OCI-LY7 (cell line): Measurements from ENCODE around the gene TULP4. TPM values are rescaled to one million over a fixed set of nuclear protein-coding genes. Genes with fewer than 3 reads are reported as not detected.

ENCODE experiments used
- BruUV-seq: library from RNA; stranded (reverse); fragments of 400-500 nt; replicated peaks from 2 replicates; lab custom pipeline; 2021; lab: Mats Ljungman, UMichigan
- CTCF ChIA-PET: fragments of 300-600 bp; sonication (Branson Sonifier 250); formaldehyde crosslinking; loops from one replicate; lab custom pipeline; 2022; ENCODE audit warnings: antibody characterized with exemption; ENCODE audit not compliant: unreplicated experiment; lab: Charles Lee
- POLR2A ChIA-PET: fragments of 300-600 bp; sonication (Branson Sonifier 250); formaldehyde crosslinking; loops from one replicate; lab custom pipeline; 2022; ENCODE audit warnings: antibody characterized with exemption; lab: Charles Lee
- DNase-seq: peaks from one replicate; pipeline ENCODE4 v3.0.0-alpha.2; 2015; ENCODE audit warnings: low spot score
- H2AFZ ChIP-seq: fragments of 200-600 bp; sonication (generic), shearing (Covaris generic); 2 replicates; pipeline ENCODE4 v1.6.1; 2014; ENCODE audit warnings: mild to moderate bottlenecking, antibody characterized with exemption, low read length, moderate library complexity
- H3K27ac ChIP-seq: fragments of 200-600 bp; sonication (generic); 2 replicates; pipeline ENCODE4 v1.5.1; 2014; ENCODE audit warnings: mixed run types, low read depth, mild to moderate bottlenecking, moderate library complexity, low read length, inconsistent platforms; ENCODE audit not compliant: poor library complexity, severe bottlenecking
- H3K36me3 ChIP-seq: fragments of 200-600 bp; sonication (generic); 2 replicates; pipeline ENCODE4 v1.6.1; 2014; ENCODE audit warnings: mild to moderate bottlenecking, antibody characterized with exemption, low read length, moderate library complexity, mixed read lengths; ENCODE audit not compliant: insufficient read depth
- H3K4me1 ChIP-seq: fragments of 200-600 bp; sonication (generic); 2 replicates; pipeline ENCODE4 v1.5.1; 2014; ENCODE audit warnings: mild to moderate bottlenecking, low read length; ENCODE audit not compliant: insufficient read depth, poor library complexity, severe bottlenecking
- H3K4me2 ChIP-seq: fragments of 200-600 bp; sonication (generic); 2 replicates; pipeline ENCODE4 v1.6.1; 2014; ENCODE audit warnings: mild to moderate bottlenecking, low read length
- H3K4me3 ChIP-seq: fragments of 200-600 bp; sonication (generic); 2 replicates; pipeline ENCODE4 v1.5.1; 2014; ENCODE audit warnings: mild to moderate bottlenecking, low read depth, low read length; ENCODE audit not compliant: poor library complexity, severe bottlenecking
- H3K79me2 ChIP-seq: fragments of 200-600 bp; sonication (generic); 2 replicates; pipeline ENCODE4 v1.6.1; 2016; ENCODE audit warnings: low read depth, mild to moderate bottlenecking, low read length, moderate library complexity, mixed read lengths; ENCODE audit not compliant: insufficient read depth
- H3K9me2 ChIP-seq: fragments of 200-600 bp; sonication (generic); 2 replicates; pipeline ENCODE4 v1.6.1; 2016; ENCODE audit warnings: mild to moderate bottlenecking, low read length, mixed read lengths; ENCODE audit not compliant: insufficient read depth
- H3K9me3 ChIP-seq: fragments of 200-600 bp; sonication (generic); 2 replicates; pipeline ENCODE4 v1.6.1; 2014; ENCODE audit warnings: mild to moderate bottlenecking, mixed run types, low read length, mixed read lengths
- H4K20me1 ChIP-seq: fragments of 200-600 bp; sonication (generic); 2 replicates; pipeline ENCODE4 v1.6.1; 2014; ENCODE audit warnings: mild to moderate bottlenecking, antibody characterized with exemption, low read length, moderate library complexity, mixed read lengths; ENCODE audit not compliant: insufficient read depth
- CTCF ChIP-seq: fragments of 200-600 bp; sonication (generic); conservative IDR thresholded peaks from 2 replicates; pipeline ENCODE4 v1.5.1; 2014; ENCODE audit warnings: mild to moderate bottlenecking, antibody characterized with exemption, low read length, moderate library complexity, mixed read lengths
- EZH2phosphoT487 ChIP-seq: fragments of 200-600 bp; sonication (generic); IDR thresholded peaks from 2 replicates; pipeline ENCODE4 v1.6.1; 2018; ENCODE audit warnings: low read depth, borderline replicate concordance, mild to moderate bottlenecking, mixed run types, antibody characterized with exemption, low read length, moderate library complexity, mixed read lengths
- intact Hi-C: fragments of 100-400 bp; cut with micrococcal nuclease; formaldehyde crosslinking; loops from one replicate; pipeline ENCODE4 v1.10.0; 2022; ENCODE audit not compliant: unreplicated experiment
- total RNA-seq, 2 experiments: library from RNA; depleted of rRNA in 1 of 2; stranded (reverse); fragments of >200 nt in 1 of 2; shearing (Covaris generic) in 1 of 2; gene quantifications; 2 replicates each; pipeline ENCODE4 v1.2.3, GENCODE V29; 2014 to 2022

The TULP4 gene
- total RNA-seq, 2 experiments from 2014 or later = 62.1 to 64.8 TPM

DNA sequence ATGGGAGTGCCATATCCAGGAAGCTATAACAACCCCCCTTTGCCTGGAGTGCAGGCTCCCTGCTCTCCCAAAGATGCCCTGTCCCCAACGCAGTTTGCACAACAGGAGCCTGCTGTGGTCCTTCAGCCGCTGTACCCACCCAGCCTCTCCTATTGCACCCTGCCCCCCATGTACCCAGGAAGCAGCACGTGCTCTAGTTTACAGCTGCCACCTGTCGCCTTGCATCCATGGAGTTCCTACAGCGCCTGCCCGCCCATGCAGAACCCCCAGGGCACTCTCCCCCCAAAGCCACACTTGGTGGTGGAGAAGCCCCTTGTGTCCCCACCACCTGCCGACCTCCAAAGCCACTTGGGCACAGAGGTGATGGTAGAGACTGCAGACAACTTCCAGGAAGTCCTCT lies 191.0 kb downstream of the TULP4 start:
- no peak overlapping the region for H2AFZ ChIP-seq
- no peaks in the 10 kb centered on the region for H3K9me2 ChIP-seq
- no TSS peak for BruUV-seq
- H3K9me3 ChIP-seq = no peaks in the 10 kb centered on the region
- H3K36me3 ChIP-seq = peaks cover 17% of the 10 kb centered on the region; the same call in 1 of the 2 replicates
- H3K4me3 ChIP-seq = no peak overlapping the region
- ChIA-PET CTCF (no interaction called here), POLR2A (no interaction called here)
- H3K79me2 ChIP-seq = no peaks in the 10 kb centered on the region
- no peak overlapping the region for H3K4me2 ChIP-seq
- H3K4me1 ChIP-seq = peaks cover 9% of the 10 kb centered on the region
- TF ChIP-seq EZH2phosphoT487 (no peak), CTCF (no peak)
- no peak overlapping the region for H3K27ac ChIP-seq
- H4K20me1 ChIP-seq = no peaks in the 10 kb centered on the region
- intact Hi-C loops = no loop called here
- DNase-seq = no peak

DNA sequence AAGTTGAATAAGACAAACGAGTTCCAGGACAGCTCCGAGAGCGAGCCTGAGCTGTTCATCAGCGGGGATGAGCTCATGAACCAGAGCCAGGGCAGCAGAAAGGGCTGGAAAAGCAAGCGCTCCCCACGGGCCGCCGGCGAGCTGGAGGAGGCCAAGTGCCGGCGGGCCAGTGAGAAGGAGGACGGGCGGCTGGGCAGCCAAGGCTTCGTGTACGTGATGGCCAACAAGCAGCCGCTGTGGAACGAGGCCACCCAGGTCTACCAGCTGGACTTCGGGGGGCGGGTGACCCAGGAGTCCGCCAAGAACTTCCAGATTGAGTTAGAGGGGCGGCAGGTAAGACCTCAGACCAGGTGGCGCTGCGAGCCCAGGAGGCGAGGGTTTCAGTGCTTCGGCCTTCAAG lies 191.6 kb downstream of the TULP4 start:
- H3K27ac ChIP-seq = no peak overlapping the region
- H2AFZ ChIP-seq = no peak overlapping the region
- H3K9me3 ChIP-seq = no peaks in the 10 kb centered on the region
- no peak overlapping the region for H3K4me2 ChIP-seq
- peaks cover 13% of the 10 kb centered on the region; the same call in 1 of the 2 replicates for H3K36me3 ChIP-seq
- H3K4me1 ChIP-seq = peaks cover 9% of the 10 kb centered on the region
- no peak overlapping the region for H3K4me3 ChIP-seq
- BruUV-seq = no TSS peak
- intact Hi-C loops = no loop called here
- no peak for DNase-seq
- no peaks in the 10 kb centered on the region for H3K9me2 ChIP-seq
- H3K79me2 ChIP-seq = no peaks in the 10 kb centered on the region
- ChIA-PET POLR2A (no interaction called here), CTCF (no interaction called here)
- TF ChIP-seq CTCF = no peak
- TF ChIP-seq EZH2phosphoT487 = no peak
- no peaks in the 10 kb centered on the region for H4K20me1 ChIP-seq

DNA sequence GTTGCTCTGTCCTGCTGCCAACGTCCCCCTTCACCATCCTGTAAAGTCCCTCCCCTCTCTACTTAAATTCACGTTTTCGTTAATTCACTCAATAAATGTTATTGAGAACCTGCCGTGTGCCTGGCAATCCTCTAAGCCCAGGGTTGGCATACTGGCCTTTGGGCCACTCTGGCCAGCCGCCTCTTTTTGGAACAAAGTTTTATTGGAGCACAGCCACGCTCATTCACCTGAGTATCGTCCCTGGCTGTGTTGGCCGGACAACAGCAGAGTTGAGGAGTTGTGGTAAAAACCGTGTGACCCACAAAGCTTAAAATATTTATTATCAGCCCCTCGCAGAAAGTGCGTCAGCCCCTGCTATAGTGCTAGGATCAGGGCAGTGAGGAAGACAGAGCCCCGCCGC lies 192.9 kb downstream of the TULP4 start:
- ChIA-PET CTCF (no interaction called here), POLR2A (interaction anchor here (0.9 kb wide), 1 partner anchor 42 kb away, joined by 4 read pairs; no protein-coding TSS in a partner anchor)

More for the DNA sequence above, 192.9 kb downstream of the TULP4 start:
- BruUV-seq = no TSS peak
- Histone ChIP-seq H3K4me1 (peaks cover 9% of the 10 kb centered on the region), H3K36me3 (peaks cover 4% of the 10 kb centered on the region; the same call in 1 of the 2 replicates), H3K9me3 (no peaks in the 10 kb centered on the region), H3K79me2 (no peaks in the 10 kb centered on the region), H3K27ac (no peak overlapping the region), H3K4me2 (peak overlapping the region; percentile 24), H3K9me2 (no peaks in the 10 kb centered on the region), H4K20me1 (no peaks in the 10 kb centered on the region), H2AFZ (no peak overlapping the region), H3K4me3 (no peak overlapping the region)
- no peak for DNase-seq
- intact Hi-C loops = no loop called here
- TF ChIP-seq EZH2phosphoT487 (no peak), CTCF (no peak)
